ENCODE measurements around the gene LDLRAD2.
"Not testable (repeated sequence)": the region's sequence is repeated elsewhere in the genome, so short reads cannot be mapped to it uniquely, and the experiment has no call there.

Gene LDLRAD2

GRCh38 chr1:21811875-21812305 lies at the start of gene LDLRAD2:
TSS of gene LDLRAD2 (plus strand) at chr1:21812265. CDS start at chr1:21812452, 187 bp downstream.
- no peak for DNase-seq (ENCODE audit: low read depth)

- DNase-seq (ENCODE audit: low read depth), result no peak
Observed at GRCh38 chr1:21763236-21763635, 48.8 kb upstream of the LDLRAD2 start.

- DNase-seq (ENCODE audit: low read depth), result no peak
Observed at GRCh38 chr1:21763694-21764419, 48.2 kb upstream of the LDLRAD2 start.

- no peak for DNase-seq (ENCODE audit: low read depth)
Observed at GRCh38 chr1:21764615-21765423, 47.2 kb upstream of the LDLRAD2 start.

GRCh38 chr1:21766210-21766609 lies 45.9 kb upstream of the LDLRAD2 start:
- DNase-seq (ENCODE audit: low read depth), result no peak

GRCh38 chr1:21767106-21767505 lies 45.0 kb upstream of the LDLRAD2 start:
- not testable (repeated sequence) for DNase-seq (ENCODE audit: low read depth)

- DNase-seq (ENCODE audit: low read depth), result no peak
Observed at GRCh38 chr1:21770201-21770600, 41.9 kb upstream of the LDLRAD2 start.

- not testable (repeated sequence) for DNase-seq (ENCODE audit: low read depth)
Observed at GRCh38 chr1:21770602-21771001, 41.5 kb upstream of the LDLRAD2 start.

GRCh38 chr1:21771672-21772071 lies 40.4 kb upstream of the LDLRAD2 start:
- not testable (repeated sequence) for DNase-seq (ENCODE audit: low read depth)

GRCh38 chr1:21773585-21773984 lies 38.5 kb upstream of the LDLRAD2 start:
- no peak for DNase-seq (ENCODE audit: low read depth)

- DNase-seq (ENCODE audit: low read depth), result no peak
Observed at GRCh38 chr1:21774835-21775549, 37.1 kb upstream of the LDLRAD2 start.

- DNase-seq (ENCODE audit: low read depth), result no peak
Observed at GRCh38 chr1:21775550-21775914, 36.5 kb upstream of the LDLRAD2 start.

- DNase-seq (ENCODE audit: low read depth), result no peak
Observed at GRCh38 chr1:21775985-21776562, 36.0 kb upstream of the LDLRAD2 start.

- DNase-seq (ENCODE audit: low read depth), result not testable (repeated sequence)
Observed at GRCh38 chr1:21776925-21777324, 35.1 kb upstream of the LDLRAD2 start.

- DNase-seq (ENCODE audit: low read depth), result no peak
Observed at GRCh38 chr1:21778405-21778727, 33.7 kb upstream of the LDLRAD2 start.

GRCh38 chr1:21779613-21780521 lies 32.2 kb upstream of the LDLRAD2 start:
- no peak for DNase-seq (ENCODE audit: low read depth)

- DNase-seq (ENCODE audit: low read depth), result no peak
Observed at GRCh38 chr1:21781815-21782348, 30.2 kb upstream of the LDLRAD2 start.

- DNase-seq (ENCODE audit: low read depth), result peak; percentile 26
Observed at GRCh38 chr1:21782349-21782867, 29.7 kb upstream of the LDLRAD2 start.

GRCh38 chr1:21782868-21783678 lies 29.0 kb upstream of the LDLRAD2 start, which contains the start of gene USP48:
TSS of gene USP48 (minus strand) at chr1:21783149. CDS start at chr1:21782957, 192 bp downstream.
- peak; percentile 90 for DNase-seq (ENCODE audit: low read depth)

All from stimulated activated CD8-positive, alpha-beta memory T cell treated with anti-CD3 and anti-CD28 coated beads, Interleukin-7, amount 100 ng/mL, for 24 hours (primary cell).